LNCAP (cell line): ENCODE measurements around the gene GULP1.

Source experiments
- TF ChIP-seq, protein P1 (sequence below): fragments of 450-650 bp; IDR thresholded peaks from 2 replicates; pipeline ENCODE4 v1.5.1; 2017; ENCODE audit warnings: mild to moderate bottlenecking

Gene GULP1

DNA sequence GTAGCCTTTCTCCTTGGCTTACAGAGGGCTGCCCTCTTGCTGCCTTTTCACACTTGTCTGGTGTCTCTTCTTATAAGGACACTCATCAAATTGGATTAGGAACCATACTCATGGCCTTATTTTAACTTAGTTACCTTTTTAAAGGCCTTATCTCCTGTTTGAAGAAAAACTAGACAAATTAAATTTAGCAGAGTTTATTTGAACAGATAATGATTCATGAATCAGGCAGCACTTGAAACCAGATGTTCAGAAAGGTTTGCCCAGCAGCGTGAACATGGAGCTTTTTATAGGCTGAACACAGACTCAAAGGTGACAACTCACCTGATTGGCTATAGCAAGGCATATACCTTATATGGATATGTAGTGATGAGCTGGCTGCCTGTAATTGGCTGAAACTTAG, 238.0 kb downstream of the GULP1 start:
- TF ChIP-seq, protein P1, sequence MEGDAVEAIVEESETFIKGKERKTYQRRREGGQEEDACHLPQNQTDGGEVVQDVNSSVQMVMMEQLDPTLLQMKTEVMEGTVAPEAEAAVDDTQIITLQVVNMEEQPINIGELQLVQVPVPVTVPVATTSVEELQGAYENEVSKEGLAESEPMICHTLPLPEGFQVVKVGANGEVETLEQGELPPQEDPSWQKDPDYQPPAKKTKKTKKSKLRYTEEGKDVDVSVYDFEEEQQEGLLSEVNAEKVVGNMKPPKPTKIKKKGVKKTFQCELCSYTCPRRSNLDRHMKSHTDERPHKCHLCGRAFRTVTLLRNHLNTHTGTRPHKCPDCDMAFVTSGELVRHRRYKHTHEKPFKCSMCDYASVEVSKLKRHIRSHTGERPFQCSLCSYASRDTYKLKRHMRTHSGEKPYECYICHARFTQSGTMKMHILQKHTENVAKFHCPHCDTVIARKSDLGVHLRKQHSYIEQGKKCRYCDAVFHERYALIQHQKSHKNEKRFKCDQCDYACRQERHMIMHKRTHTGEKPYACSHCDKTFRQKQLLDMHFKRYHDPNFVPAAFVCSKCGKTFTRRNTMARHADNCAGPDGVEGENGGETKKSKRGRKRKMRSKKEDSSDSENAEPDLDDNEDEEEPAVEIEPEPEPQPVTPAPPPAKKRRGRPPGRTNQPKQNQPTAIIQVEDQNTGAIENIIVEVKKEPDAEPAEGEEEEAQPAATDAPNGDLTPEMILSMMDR = no peak

DNA sequence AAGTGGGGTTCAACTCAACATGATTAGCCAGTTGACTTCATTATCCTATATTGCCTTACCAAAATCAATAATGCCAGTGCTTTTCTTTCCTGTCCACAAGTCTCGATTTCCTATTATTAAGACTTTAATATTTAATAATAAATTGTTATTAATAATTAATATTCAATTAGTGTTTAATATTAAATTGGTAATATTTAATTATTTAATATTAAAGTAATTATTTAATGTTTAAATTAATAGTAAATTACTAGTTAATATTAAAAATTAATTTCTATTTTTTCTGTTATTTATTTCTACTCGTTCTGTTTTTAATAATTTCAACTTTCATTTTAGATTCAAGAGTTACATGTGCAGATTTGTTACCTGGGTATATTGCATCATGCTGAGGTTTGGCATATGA, 243.2 kb downstream of the GULP1 start:
- TF ChIP-seq, protein P1 = no peak

GRCh38 chr2:188551671-188552070, 260.0 kb downstream of the GULP1 start:
- TF ChIP-seq, protein P1 = no peak

DNA sequence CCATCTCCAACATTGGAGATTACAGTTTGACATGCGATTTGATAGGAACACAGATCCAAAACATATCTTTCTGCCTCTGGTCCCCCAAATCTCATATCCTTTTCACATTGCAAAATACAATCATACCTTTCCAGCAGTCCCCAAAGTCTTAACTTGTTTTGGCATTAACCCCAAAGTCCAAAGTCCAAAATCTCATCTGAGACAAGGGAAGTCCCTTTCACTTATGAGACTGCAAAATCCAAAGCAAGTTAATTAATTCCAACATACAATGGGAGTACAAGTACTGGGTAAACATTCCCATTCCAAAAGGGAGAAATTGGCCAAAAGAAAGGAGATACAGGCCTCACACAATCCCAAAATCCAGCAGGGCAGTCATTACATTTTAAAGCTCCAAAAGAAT, 265.4 kb downstream of the GULP1 start:
- TF ChIP-seq, protein P1 = no peak

- TF ChIP-seq, protein P1 = no peak
Observed at GRCh38 chr2:188561473-188561979, 269.9 kb downstream of the GULP1 start.

DNA sequence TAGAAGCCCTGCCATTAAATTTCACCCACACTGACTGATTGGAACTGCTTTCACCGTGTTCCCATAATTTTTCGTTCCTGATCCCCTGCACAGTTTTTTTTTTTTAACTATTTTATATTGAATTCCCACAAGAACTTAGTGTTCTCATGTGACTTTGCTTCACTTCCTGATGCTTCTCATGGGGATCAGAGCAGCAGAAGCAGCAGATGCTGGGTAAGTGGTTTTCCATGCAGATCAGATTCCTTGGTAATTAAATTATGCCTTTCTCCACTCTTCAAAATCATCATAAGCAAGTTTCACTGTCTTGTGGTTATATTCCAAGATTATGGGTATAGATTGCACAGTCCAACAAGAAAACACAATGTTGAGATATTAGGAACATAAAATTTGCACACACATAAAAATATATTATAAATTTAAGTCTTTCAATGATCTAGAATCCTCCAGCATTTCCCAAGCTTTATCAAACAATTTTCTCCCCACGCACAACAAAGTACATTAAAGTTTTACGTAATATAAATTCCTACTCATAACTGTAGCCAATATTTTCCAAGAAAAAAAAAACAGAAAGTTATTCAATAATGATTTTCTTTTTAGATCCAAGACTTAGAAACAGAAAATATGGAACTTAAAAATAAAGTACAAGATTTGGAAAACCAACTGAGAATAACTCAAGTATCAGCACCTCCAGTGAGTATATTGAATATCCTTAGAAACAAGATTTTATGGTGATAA, 277.9 kb downstream of the GULP1 start:
- TF ChIP-seq, protein P1 = no peak

- TF ChIP-seq, protein P1 = no peak
Observed at GRCh38 chr2:188570370-188570769, 278.7 kb downstream of the GULP1 start.
